DOHH2 (cell line): Measurements from ENCODE around the gene WWC1.

ENCODE experiments used
- H3F3A ChIP-seq: fragments of 200-600 bp; sonication (generic), shearing (Covaris generic); 2 replicates; pipeline ENCODE4 v1.6.0; 2016; ENCODE audit warnings: antibody characterized with exemption, mild to moderate bottlenecking; ENCODE audit not compliant: control insufficient read depth, insufficient read depth
- H3K27ac ChIP-seq: fragments of 200-600 bp; sonication (generic); 2 replicates; pipeline ENCODE4 v1.5.1; 2014; ENCODE audit warnings: low read depth, mild to moderate bottlenecking, low read length, moderate library complexity
- H3K27me3 ChIP-seq: fragments of 200-600 bp; sonication (generic); 2 replicates; pipeline ENCODE4 v1.6.1; 2014; ENCODE audit warnings: mild to moderate bottlenecking, low read length, mixed read lengths; ENCODE audit not compliant: control insufficient read depth
- H3K36me3 ChIP-seq: fragments of 200-600 bp; sonication (generic); 2 replicates; pipeline ENCODE4 v1.6.1; 2014; ENCODE audit warnings: mild to moderate bottlenecking, low read length, moderate library complexity, mixed read lengths; ENCODE audit not compliant: control insufficient read depth
- H3K4me1 ChIP-seq: fragments of 200-600 bp; sonication (generic); 2 replicates; pipeline ENCODE4 v1.6.1; 2014; ENCODE audit warnings: mild to moderate bottlenecking, low read length, mixed read lengths; ENCODE audit not compliant: control insufficient read depth
- H3K4me2 ChIP-seq: fragments of 200-600 bp; sonication (generic); 2 replicates; pipeline ENCODE4 v1.6.0; 2014; ENCODE audit warnings: mild to moderate bottlenecking, low read length, moderate library complexity
- H3K4me3 ChIP-seq: fragments of 200-600 bp; sonication (generic); 2 replicates; pipeline ENCODE4 v1.5.1; 2014; ENCODE audit warnings: mild to moderate bottlenecking, low read length, mixed read lengths
- H3K79me2 ChIP-seq: fragments of 200-600 bp; sonication (generic); 2 replicates; pipeline ENCODE4 v1.6.1; 2014; ENCODE audit warnings: mild to moderate bottlenecking, low read length, mixed read lengths; ENCODE audit not compliant: control insufficient read depth
- H3K9me2 ChIP-seq: fragments of 200-600 bp; sonication (generic); replicated peaks from 2 replicates; pipeline ENCODE4 v1.6.1; 2014; ENCODE audit warnings: mild to moderate bottlenecking, low read length, mixed read lengths; ENCODE audit not compliant: control insufficient read depth
- H3K9me3 ChIP-seq: fragments of 200-600 bp; sonication (generic); 2 replicates; pipeline ENCODE4 v1.6.1; 2014; ENCODE audit warnings: antibody characterized with exemption, low read length, mixed read lengths; ENCODE audit not compliant: control insufficient read depth, insufficient read depth
- H4K20me1 ChIP-seq: fragments of 200-600 bp; sonication (generic); 2 replicates; pipeline ENCODE4 v1.6.0; 2014; ENCODE audit warnings: low read depth, mild to moderate bottlenecking, antibody characterized with exemption, low read length, moderate library complexity; ENCODE audit not compliant: control insufficient read depth, insufficient read depth
- EZH2phosphoT487 ChIP-seq: fragments of 200-600 bp; sonication (generic); IDR thresholded peaks from 2 replicates; pipeline ENCODE4 v1.6.1; 2017; ENCODE audit warnings: borderline replicate concordance, mild to moderate bottlenecking, antibody characterized with exemption, low read length, moderate library complexity, mixed read lengths
- TF ChIP-seq, protein P1 (sequence below): fragments of 200-600 bp; sonication (generic); IDR thresholded peaks from one replicate; pipeline ENCODE4 v1.5.1; 2014; ENCODE audit warnings: antibody characterized with exemption, mild to moderate bottlenecking, low read depth, low read length; ENCODE audit not compliant: poor library complexity, severe bottlenecking

The WWC1 gene

DNA sequence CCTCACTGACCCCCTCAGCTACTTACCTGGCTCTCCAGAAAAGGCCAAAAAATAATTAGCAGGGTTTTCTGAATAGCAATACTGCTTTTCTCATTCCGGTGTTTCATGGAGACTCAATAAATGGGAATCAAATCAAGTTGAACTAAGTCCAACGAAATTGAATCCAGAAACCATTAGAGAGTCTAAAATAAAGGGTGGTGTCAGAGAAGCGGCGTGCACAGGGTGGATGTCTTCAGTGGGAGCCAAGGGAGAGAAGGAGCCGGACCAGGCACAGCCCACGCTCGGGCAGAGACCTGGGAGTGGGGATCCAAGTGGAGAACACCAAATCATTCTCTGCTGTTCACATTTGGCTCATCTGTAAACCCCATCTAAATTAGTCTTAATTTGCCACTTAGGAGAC is 40.2 kb upstream of the WWC1 start:
- Histone ChIP-seq H3K36me3 (no peaks in the 10 kb centered on the region), H3K27me3 (no peaks in the 10 kb centered on the region), H3F3A (no peaks in the 10 kb centered on the region), H3K4me2 (no peak overlapping the region), H4K20me1 (no peaks in the 10 kb centered on the region), H3K27ac (no peak overlapping the region), H3K4me3 (no peak overlapping the region), H3K4me1 (no peaks in the 10 kb centered on the region), H3K9me3 (no peaks in the 10 kb centered on the region), H3K79me2 (no peaks in the 10 kb centered on the region), H3K9me2 (no peaks in the 10 kb centered on the region)
- TF ChIP-seq EZH2phosphoT487 = no peak
- TF ChIP-seq, protein P1, sequence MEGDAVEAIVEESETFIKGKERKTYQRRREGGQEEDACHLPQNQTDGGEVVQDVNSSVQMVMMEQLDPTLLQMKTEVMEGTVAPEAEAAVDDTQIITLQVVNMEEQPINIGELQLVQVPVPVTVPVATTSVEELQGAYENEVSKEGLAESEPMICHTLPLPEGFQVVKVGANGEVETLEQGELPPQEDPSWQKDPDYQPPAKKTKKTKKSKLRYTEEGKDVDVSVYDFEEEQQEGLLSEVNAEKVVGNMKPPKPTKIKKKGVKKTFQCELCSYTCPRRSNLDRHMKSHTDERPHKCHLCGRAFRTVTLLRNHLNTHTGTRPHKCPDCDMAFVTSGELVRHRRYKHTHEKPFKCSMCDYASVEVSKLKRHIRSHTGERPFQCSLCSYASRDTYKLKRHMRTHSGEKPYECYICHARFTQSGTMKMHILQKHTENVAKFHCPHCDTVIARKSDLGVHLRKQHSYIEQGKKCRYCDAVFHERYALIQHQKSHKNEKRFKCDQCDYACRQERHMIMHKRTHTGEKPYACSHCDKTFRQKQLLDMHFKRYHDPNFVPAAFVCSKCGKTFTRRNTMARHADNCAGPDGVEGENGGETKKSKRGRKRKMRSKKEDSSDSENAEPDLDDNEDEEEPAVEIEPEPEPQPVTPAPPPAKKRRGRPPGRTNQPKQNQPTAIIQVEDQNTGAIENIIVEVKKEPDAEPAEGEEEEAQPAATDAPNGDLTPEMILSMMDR = no peak

DNA sequence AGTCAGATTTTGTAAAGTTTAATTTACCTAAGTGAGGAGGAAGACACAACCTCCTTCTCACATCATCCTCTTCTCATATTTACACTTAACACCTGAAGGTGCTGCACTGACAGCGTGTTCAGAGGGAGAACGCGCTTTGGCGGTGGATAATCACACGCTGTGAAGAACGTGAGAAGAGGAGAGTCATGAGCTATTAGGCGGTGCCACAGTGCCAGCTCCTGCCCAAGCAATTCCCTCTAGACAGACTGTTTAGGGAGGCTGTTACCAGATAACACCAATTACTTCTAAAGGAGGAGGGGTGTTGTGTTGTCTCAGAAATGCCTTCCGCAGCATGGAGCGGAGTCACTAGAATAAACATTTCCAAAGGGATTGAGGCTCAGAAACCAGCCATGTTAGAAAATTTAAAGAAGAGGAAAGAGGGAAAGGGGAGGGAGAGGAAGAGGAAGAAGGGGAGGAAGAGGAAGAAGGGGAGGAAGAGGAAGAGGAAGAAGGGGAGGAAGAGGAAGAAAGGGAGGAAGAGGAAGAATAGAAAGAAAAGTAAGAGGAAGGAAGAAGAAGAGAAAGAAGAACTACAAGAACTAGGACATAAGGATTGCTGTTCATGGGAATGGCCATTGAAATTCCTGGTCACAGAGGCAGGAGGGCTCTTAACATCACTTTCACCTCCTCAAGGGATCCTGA is 37.3 kb upstream of the WWC1 start:
- no peaks in the 10 kb centered on the region for H3K9me2 ChIP-seq
- H3F3A ChIP-seq = no peaks in the 10 kb centered on the region
- no peak overlapping the region for H3K27ac ChIP-seq
- TF ChIP-seq, protein P1 = no peak
- no peak for TF ChIP-seq EZH2phosphoT487
- H3K79me2 ChIP-seq = no peaks in the 10 kb centered on the region
- no peaks in the 10 kb centered on the region for H3K9me3 ChIP-seq
- no peaks in the 10 kb centered on the region for H4K20me1 ChIP-seq
- H3K4me1 ChIP-seq = no peaks in the 10 kb centered on the region
- no peak overlapping the region for H3K4me3 ChIP-seq
- no peaks in the 10 kb centered on the region for H3K27me3 ChIP-seq
- H3K4me2 ChIP-seq = no peak overlapping the region
- no peaks in the 10 kb centered on the region for H3K36me3 ChIP-seq

DNA sequence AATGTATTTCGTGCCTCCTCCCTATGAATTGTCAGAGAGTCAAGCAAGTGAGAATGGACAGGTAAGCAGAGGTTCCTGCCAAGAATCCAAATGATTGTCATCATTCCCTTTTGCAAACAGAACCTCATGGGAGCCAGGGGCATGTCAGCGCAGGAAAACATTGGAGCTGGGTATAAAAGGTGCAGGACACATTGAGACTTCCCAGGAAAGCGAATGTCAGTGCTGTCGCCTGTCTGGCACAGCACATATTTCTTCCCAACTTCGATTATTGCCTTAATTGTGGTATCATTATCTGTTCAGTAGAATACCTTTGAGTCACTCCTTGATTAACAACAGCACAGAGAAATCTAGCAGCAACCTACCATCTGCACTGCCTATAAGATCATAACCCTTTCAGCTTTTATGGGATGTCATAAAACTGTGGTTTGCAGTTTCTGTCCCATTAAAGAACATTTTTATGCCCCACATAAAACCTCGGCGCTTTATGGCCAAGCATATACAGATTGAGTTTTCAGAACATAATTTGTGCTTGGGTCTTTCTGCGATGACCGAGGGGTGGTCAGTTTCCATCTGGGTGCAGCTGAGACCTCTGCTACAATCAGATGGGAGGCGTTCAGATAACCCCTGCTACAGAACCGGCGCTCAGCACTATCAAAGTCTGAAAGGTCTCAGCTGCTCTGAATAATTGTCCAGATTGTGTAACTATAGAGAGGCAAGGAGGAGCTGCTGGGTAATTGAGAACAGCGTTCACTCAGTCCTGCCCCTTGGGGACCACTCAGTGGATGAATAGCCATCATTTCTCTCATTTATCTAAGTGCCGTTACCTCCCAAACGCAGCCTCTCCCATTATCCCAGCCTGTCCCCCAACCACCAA is 30.9 kb upstream of the WWC1 start:
- Histone ChIP-seq H3K9me2 (no peaks in the 10 kb centered on the region), H4K20me1 (no peaks in the 10 kb centered on the region), H3K4me3 (no peak overlapping the region), H3K4me1 (no peaks in the 10 kb centered on the region), H3K79me2 (no peaks in the 10 kb centered on the region), H3K4me2 (no peak overlapping the region), H3K36me3 (no peaks in the 10 kb centered on the region), H3K9me3 (no peaks in the 10 kb centered on the region), H3K27me3 (no peaks in the 10 kb centered on the region), H3K27ac (no peak overlapping the region), H3F3A (no peaks in the 10 kb centered on the region)
- no peak for TF ChIP-seq EZH2phosphoT487
- TF ChIP-seq, protein P1 = no peak
